A549 treated with GW870086 at 1 μM for 4 hours (cell line): ENCODE results near the gene TLR1. TPM values are rescaled to one million over a fixed set of nuclear protein-coding genes. Genes with fewer than 3 reads are reported as not detected.

Experiments
- total RNA-seq: library from RNA; stranded (reverse); fragments of 200-300 nt; extraction: Qiagen RNA extraction; gene quantifications from 5 replicates; pipeline ENCODE4 v1.2.3, GENCODE V29; 2022; ENCODE audit warnings: low read depth

Gene TLR1, protein sequence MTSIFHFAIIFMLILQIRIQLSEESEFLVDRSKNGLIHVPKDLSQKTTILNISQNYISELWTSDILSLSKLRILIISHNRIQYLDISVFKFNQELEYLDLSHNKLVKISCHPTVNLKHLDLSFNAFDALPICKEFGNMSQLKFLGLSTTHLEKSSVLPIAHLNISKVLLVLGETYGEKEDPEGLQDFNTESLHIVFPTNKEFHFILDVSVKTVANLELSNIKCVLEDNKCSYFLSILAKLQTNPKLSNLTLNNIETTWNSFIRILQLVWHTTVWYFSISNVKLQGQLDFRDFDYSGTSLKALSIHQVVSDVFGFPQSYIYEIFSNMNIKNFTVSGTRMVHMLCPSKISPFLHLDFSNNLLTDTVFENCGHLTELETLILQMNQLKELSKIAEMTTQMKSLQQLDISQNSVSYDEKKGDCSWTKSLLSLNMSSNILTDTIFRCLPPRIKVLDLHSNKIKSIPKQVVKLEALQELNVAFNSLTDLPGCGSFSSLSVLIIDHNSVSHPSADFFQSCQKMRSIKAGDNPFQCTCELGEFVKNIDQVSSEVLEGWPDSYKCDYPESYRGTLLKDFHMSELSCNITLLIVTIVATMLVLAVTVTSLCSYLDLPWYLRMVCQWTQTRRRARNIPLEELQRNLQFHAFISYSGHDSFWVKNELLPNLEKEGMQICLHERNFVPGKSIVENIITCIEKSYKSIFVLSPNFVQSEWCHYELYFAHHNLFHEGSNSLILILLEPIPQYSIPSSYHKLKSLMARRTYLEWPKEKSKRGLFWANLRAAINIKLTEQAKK
- total RNA-seq, result 0.19 to 0.37 TPM (median 0.30 TPM) in 4 of 5 replicates, not detected in the other

DNA sequence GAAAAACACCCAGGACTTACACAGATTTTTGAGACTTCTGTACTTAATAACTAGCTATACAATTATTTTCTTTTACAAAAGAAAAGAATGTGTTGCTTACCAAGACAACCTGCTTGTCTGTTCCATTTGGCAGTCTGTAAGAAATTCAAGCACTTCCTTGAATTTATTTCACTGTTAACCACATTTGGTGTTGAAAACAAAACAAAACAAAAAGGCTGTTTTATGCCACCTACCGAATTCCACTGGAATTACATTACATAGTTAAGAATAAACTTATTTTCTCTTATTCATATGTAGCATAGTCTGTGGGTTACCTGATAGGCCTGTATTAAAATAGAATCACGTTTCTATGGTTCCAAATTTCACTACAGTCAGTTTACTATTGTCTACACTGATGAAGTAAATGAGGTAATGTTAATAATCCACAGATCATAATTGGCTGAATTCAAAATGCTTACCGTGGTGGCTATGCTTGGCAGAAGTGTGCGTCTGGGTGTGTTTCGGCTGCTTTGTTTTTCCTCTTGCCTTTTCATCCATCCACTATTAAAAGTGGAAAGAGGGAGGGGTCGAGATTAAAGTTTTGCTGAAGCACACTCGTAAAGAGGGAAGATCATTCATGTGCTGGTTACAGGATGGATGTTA lies at the start of gene TLR1:
Gene TLR1, minus strand, starts transcription at position 138 of the 642 bp plus-strand sequence. CDS start 5,960 bp downstream, outside the sequence.

GRCh38 chr4:38782452-38783108 lies 22.0 kb downstream of the TLR1 start, which contains the start of gene TLR10:
TSS of gene TLR10 (minus strand) at chr4:38782990. CDS start at chr4:38775590, 7,400 bp downstream.

Other genes starting within 250 kb of the TLR1 start
- gene KLF3, start 140.6 kb downstream of the TLR1 start, total RNA-seq, result 11.1 to 15.8 TPM (median 13.6 TPM) in 5 replicates
- 0.03 TPM in 1 of 5 replicates, not detected in the others for gene TLR10, start 21.8 kb downstream of the TLR1 start, total RNA-seq
- gene TLR6, start 52.0 kb upstream of the TLR1 start, total RNA-seq, result 1.8 to 3.3 TPM (median 2.7 TPM) in 5 replicates
- 22.8 to 41.4 TPM (median 36.8 TPM) in 5 replicates for gene FAM114A1, start 63.0 kb upstream of the TLR1 start, total RNA-seq
- 20.6 to 25.8 TPM (median 22.9 TPM) in 5 replicates for gene TMEM156, start 227.6 kb upstream of the TLR1 start, total RNA-seq